ENCODE data around the gene HOXA10.

GRCh38 chr7:27165996-27166530, 8.1 kb downstream of the HOXA10 start:
- no peak for TF ChIP-seq POLR2A (IDR thresholded peaks at IDR 0.05)
- TF ChIP-seq, protein P1, sequence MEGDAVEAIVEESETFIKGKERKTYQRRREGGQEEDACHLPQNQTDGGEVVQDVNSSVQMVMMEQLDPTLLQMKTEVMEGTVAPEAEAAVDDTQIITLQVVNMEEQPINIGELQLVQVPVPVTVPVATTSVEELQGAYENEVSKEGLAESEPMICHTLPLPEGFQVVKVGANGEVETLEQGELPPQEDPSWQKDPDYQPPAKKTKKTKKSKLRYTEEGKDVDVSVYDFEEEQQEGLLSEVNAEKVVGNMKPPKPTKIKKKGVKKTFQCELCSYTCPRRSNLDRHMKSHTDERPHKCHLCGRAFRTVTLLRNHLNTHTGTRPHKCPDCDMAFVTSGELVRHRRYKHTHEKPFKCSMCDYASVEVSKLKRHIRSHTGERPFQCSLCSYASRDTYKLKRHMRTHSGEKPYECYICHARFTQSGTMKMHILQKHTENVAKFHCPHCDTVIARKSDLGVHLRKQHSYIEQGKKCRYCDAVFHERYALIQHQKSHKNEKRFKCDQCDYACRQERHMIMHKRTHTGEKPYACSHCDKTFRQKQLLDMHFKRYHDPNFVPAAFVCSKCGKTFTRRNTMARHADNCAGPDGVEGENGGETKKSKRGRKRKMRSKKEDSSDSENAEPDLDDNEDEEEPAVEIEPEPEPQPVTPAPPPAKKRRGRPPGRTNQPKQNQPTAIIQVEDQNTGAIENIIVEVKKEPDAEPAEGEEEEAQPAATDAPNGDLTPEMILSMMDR (IDR thresholded peaks at IDR 0.05) = no peak

All from thyroid gland (tissue), 4 donors.